ENCODE results near the gene FAM83B.
"Not testable (repeated sequence)": the region's sequence is repeated elsewhere in the genome, so short reads cannot be mapped to it uniquely, and the experiment has no call there.

Gene FAM83B

DNA sequence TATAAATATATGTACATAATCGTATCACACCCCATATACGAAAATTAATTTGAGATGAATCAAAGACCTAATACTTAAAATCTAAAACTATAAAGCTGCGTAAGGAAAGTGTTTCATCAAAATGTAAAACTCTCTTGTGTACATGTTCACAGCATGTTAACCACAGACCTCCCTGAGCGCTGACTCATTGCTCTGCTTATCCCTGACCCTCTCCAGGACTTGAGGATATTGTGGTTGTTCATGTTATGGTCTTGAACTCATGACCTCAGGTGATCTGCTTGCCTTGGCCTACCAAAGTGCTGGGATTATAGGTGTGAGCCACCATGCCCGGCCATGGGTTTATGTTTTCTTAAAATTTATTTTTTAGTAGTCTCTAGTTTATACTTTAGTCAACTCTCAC is 14.2 kb downstream of the FAM83B start:
- no peak for DNase-seq

DNA sequence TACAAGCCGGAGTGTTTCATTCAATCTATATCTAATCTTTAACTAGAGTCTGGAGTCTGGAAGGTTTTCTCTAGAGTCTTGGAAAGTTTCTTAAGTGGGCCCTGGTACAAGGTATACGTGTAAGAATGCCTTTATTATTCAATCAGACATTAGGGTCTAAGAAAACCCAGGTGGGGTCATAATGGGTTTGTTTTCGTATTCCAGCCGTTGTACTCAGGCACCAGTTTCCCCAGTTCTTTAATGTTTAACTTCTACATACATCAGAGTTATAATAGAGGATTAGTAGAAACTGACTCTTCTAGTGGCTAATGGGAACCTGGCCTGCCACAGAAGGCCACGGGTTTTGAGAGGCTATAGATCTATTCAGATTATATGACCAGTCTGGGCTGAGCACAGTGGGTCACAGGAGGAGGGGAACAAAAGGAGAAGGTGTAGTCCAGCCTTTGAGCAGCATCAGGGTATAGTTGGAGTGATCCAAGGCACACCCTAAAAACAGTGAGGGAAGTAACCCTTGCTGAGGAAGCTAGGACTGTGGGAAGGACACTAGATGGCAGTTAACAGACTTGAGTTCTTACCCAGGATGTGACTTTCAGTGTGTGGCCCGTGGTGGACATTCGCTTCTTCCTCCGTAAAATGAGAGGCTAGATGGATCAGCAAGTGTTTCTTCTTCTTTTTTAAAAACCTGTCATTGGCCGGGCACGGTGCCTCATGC is 15.5 kb downstream of the FAM83B start:
- no peak for DNase-seq

DNA sequence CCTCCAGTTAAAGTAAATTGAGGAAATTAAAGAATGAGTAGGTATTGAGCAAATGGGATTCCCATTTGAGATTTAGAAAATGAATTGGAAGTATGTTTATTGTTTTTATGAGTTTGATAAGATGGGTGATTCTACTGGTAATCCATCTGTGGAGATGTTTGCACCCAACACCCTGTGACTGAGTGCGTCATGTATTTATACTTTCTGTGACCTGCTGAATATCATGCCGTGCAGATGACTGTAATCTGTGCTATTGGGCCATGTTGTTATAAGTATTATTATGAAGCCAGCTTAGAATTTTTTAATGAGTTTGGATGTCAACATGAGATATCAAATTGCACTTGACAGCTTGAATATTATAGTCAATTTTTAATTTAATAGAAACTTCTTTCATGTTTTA is 17.7 kb downstream of the FAM83B start:
- no peak for DNase-seq

DNA sequence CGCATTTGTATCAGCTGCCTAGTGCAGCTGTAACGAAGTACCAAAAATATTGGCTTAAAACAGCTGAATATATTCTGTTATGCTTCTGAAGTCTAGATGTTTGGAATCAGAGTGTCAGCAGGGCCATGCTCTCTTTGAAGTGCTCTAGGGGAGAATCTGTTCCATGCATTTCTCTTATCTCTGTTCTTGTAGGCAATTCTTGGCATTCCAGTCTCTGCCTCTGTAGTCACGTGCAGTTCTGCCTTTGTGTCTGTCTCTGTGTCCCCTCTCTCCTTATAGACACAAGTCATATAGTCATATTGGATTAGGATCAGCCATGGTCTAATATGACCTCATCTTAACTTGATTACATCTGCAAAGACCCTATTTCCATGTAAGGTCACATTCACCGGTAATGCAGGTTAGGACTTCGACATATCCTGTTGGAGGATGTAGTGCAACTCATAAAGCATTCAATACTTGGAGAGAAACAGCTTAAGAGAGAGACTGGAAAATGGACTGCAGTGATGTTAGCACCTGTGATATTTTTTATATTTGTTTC is 18.6 kb downstream of the FAM83B start:
- DNase-seq = no peak

DNA sequence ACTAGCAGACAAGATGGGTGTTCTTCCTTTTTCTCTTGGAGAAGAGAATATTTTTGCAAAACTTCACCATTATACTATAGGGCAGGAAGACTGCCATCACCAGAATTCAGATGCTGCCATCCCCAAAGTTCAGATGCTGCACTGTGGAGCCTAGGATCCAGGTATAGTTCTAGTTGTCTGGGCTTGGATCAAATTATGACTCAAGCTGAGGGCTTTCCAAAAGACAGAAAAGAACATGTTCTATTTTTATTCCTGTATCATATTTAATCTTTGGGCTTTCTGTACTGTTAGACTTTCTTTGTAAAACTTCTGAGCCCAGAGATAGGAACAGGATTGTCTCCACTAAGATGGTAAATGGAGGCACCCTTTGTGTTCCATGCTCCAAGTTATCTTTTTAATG is 22.0 kb downstream of the FAM83B start:
- DNase-seq = no peak

DNA sequence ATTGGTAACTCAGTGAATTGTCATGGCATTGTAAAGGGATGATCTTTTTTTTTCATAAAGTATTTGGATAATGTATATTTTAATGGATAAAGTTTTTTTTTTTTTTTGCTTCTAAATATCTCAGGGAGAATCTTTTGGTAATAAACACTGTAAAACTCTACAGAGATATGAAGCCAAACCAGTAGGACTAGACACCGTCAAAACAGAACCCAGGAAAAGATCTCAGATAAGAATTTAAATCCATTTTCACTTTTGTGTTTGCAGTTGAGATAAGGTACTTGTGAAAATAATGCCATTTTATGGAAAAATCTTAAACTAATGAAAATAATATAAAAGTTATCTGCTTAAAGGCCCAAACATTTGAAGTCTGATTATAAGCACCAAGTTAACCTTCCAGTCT is 27.0 kb downstream of the FAM83B start:
- no peak for DNase-seq

DNA sequence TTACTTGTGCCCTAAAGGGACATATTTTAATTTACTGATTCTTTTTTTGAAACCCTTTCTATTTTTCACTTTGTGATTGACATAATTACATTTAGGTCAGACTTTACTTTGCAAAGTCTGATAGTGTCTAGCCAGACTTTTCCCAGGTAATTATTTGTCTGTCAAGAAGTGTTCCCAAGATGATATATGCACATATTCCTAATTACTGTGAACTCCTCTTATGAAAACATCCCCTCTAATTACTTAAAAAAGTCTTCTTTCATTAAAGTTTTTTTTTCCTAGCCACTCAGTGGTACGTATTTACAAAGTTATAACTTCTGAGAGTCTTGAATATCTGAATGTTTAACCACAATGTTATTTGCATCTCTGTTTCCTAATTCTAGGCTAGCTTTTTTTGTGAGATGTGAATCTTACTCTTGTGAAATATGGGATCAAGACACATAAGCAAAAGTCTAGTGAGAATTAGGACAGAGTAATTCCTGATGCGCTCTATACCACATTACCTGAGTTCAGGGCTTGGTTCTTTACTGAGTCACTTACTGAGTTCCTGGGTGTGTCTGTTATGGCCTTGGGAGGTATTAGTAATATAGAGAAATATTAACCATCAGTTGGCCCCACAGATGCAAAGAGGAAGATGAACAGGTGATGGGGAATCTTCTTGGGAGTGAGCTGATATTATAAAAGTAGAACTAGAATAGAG is 27.9 kb downstream of the FAM83B start:
- no peak for DNase-seq

DNA sequence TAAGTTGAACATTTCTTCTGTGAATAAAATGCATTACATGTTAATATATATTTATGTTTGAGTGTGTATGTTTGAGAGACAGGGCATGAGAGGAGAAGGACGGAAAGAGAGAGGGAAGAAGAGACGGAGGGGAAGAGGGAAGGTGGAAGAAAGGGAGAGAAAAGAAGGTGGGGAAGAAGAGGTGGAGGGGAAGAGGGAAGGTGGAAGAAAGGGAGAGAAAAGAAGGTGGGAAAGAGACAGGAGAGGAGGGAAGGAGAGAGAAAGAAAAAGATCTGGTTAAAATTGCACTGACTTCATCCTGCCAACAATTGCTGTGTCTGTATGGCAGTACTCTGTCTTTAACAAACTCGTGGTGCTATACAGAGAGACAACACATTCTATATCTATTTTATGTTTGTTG is 29.0 kb downstream of the FAM83B start:
- no peak for DNase-seq

DNA sequence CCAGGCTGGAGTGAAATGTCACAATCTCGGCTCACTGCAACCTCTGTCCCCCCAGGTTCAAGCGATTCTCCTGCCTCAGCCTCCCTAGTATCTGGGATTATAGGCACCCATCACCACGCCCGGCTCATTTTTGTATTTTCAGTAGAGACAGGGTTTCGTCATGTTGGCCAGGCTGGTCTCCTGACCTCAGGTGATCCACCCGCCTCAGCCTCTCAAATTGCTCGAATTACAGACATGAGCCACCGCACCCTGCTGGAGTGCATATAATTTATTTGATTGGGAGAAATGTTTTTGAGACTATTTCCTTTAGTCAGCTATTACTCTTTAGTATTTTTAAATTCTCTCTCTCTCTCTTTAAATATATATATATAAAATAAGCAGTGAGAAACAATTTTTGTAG is 29.8 kb downstream of the FAM83B start:
- DNase-seq = no peak

DNA sequence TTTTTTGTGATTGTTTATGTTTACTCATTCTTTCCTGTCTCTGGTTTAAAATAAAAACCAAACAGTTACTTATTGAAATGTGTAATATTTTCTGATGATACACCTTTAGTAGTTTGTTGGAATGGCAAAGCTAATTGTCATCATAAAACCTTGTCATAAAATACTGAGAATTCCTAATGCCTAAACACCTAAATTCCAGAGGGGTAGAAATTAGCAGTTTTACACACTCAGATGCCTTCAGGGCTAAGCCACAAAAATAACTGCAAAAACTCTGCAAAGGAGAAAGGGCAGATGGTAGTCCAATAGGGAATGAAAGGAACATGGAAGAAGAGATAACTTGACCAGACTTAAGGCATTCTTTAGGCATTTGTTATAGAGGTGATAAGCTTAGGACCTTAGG is 30.3 kb downstream of the FAM83B start:
- DNase-seq = no peak

DNA sequence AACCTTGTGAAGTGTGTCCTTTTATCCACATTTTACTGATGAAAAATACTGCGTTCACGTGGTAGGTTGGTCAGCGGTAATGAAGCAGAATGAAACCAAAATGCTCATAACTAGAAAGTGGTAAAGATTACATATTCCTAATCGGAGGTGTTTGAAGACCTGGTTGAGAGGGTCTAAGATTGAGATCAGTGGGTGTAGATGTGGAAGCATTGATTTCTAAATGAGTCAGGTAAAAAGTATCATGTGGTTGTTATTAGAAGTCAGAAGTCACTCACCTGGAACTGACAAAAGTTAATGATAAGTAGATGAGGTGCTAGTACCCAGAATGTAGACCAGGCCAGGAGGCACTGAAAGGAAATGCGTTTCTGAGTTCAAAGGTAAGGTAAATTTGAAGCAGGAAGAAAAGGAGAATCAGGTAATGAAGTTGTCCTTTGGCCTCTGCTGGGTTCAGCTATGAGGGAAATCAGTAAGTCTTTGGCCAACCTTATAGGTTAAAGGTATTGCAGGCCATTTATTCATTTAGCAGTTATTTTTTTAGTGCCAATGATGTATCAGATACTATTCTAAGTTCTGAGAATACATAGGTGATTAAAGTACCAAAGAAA is 31.2 kb downstream of the FAM83B start:
- DNase-seq = no peak

DNA sequence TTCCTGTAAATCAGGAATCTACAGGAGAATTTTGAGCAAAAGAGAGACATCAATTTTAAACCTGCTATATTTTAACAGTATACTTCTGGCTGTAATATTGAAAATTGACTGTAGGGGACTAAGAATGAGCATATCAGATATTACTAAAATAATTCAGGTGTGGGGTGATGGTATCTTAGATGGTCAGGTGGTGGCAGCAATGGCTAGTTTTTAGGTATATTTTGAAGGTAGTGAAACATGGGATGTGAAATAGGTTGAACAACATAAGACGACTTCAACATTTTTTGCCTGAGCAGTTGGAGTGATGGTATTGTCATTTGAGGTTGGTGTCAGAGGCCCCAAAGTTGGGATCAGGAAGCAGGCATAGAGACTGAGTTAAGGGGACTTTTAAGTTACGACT is 32.1 kb downstream of the FAM83B start:
- DNase-seq = no peak

DNA sequence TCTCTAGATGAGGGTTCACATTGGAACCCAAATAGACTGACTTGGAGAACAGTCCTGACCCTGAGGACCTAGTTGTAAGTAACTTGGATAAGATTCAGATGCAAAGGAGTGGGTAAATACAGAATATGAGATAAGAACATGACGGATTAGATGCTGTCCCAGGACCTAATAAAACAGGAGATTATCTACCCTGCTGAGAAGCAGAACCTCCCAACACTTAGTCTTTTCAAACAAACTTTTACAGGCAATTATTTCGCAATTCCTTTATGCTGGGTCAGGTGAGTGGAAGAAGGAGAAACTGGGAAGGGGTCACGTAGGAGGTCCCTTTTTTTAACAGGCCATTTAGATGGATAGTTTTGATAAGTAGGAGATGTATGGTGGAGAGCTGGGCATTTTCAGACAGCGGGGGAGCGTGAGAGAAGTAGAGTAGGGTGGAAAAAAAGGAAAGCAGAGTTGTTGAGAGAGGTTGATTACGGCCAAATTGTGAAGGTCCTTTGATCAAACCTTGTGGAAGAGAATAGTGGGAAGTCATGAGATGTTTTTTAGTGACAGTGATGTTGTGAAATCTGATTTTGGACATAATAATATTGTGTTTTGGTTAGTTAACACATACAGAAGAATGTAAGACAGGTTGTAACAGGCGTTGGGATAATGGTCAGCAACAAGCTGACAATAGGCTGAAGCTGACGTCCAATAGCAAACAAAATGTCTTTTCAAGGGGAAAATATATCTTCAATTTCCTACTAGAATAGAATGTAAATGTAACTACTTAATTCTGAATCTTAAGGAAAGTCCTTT is 32.8 kb downstream of the FAM83B start:
- DNase-seq = no peak

DNA sequence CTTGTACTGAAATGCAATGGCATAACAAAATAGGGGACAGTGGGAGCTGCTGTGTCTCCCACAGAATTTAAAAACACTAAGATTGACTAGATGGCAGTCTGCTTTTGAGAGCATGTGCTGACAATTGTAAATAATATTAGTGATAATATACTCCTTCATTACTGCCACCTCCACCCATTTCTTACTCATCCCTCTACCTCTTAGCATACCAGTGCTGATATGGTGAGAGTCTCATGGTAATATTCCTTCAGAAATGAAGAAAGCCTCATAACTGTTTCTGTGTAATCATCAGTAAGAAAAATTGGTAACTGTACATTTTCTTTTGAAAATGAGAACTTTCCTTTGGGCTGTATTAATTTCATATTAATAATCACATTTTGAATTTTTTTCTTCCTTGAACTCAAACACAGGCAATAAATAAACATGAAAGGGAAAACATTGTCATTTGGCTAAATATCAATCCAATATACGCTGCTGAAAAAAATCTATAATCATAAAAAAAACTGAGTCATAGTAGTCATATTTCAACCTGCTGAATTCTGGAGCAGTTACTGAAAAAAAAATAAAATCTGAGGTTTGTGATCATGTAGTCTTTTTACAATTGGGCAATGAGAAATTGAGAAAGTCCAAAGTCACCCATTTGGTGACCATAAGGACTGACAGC is 34.6 kb downstream of the FAM83B start:
- no peak for DNase-seq

DNA sequence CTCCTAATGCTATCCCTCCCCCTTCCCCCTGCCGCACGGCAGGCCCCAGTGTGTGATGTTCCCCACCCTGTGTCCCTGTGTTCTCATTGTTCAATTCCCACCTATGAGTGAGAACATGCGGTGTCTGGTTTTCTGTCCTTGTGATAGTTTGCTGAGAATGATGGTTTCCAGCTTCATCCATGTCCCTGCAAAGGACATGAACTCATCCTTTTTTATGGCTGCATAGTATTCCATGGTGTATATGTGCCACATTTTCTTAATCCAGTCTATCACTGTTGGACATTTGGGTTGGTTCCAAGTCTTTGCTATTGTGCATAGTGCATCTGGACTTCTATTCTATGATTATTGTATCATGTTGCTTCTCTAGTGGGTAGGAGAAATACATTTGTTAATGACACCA is 35.3 kb downstream of the FAM83B start:
- DNase-seq = not testable (repeated sequence)

DNA sequence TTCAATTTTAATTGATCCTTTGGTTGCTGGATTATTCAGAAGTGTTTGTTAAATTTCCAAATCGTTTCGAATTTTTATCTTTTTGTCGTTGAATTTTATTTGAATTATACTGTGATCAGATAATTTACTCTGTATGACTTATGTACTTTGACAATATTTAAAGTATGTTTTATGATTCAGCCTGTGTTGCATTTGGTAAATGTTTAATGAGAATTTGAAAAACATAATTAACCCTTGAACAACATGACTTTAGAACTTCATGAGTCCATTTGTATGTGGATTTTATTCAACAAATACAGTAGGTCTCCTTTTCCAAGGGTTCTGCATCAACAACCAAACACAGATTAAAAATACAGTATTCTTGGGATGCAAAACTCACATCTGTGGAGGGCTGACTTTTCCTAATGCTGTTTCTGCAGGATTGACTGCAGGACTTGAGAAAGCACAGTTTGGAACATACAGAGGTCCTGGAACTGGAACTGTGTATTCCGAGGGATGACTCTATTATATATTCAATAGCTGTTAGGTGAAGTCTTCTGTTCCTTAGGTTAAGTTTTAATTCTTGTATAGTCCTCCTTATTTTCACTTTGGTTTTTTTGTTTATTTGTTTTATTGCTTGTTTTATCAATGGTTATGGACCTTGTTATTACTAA is 40.5 kb downstream of the FAM83B start:
- DNase-seq = no peak

DNA sequence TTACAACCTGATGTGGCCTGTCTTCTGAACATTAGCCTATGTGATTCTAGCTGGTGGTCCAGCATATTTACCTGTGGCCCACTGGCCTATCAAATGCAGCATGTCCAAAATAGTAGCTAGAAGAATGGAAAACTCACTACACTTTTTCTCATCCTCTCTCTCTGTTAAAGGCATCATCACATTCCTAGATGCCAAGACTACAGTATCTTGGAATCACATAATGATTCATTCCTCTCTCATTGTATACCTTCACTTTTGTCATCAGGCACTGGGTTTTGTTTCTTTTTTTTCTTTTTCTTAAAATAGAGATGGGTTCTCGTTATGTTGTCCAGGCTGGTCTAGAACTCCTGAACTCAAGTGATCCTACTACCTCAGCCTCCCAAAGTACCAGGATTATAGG is 45.0 kb downstream of the FAM83B start:
- no peak for DNase-seq

DNA sequence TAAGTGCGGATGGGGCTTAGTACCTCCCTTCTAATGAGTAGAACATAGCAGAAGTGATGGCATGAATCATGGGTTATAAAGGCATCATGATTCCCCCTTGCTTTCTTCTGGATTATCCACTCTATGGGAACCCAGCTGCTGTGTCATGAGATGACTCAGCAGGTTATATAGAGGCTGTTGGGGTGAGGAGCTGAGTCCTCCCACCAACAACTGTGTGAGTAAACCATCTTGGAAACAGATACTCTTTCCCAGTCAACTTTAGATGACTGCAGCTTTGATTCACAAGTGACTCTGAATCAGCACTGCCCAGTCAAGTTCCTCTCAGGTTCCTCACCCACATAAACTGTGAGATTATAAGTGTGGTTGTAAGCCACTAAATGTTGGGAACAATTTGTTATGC is 46.3 kb downstream of the FAM83B start:
- no peak for DNase-seq

DNA sequence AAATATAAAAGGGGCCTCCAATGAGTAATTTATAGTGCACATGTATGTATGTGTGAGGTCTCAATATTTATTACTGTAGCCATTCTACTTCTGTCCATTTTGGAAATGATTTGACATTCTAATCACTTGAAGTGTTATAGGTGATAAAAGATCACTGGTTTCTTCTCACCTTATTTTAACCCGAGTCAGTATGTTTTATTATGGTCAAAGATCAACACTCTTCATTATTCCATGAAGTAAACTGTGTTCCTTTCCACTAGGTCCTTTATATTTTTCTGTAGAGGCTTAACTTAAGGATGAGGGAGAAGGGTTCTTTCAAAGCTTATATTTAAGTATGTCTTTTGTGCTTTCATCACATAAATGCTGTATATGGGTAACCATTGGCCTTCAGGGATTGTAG is 47.2 kb downstream of the FAM83B start:
- no peak for DNase-seq

DNA sequence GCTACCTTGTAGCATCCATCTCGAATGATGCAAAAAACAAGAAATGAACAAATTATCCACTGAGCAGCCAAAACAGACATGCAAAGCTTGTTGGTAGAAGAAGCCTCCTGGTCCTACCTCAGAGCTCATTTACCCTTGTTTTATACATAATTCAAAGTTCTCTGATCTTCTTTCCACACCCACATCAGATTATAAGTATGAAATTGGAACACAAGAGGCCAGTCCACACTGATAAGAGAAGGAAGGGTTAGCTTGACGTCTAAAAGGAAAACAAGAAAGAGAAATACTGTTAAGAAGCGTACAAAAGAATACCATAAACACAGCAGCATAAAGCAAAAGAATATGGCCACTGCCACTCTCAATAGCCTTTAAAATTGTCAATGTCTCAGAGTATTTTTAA is 49.7 kb downstream of the FAM83B start:
- DNase-seq = no peak

DNA sequence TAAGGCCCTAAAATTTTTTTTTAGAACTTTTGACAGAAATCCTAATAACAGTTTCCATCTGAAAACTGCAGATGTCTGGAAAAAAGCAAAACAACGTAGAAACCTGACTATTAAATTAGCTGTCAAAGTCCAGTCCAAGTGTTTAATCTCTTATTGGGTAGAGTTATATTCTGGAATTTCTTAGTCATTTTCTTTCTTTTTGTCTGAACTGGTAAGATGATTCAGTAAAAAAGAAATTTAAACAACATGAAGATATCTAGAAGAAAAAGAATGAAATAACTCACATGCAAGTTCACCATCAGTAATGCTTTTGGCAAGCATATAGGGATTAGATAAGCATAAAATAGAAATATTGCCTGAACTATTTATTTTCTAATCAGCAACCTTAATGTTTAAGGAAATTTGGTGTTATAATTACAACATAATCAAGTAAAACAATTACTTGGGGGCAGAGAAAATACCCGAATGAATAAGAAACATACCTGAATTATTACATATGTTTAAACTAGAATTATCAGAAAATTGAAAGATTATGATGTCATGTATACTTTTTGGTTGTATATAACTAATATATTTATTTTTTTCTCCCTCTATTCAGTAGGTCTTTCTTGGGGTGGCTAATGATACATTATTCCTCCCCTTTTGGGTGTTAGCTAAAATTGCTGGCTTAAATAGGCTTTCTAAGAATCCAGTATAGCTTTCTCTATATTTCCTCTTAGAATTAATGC is 51.1 kb downstream of the FAM83B start:
- DNase-seq = no peak

DNA sequence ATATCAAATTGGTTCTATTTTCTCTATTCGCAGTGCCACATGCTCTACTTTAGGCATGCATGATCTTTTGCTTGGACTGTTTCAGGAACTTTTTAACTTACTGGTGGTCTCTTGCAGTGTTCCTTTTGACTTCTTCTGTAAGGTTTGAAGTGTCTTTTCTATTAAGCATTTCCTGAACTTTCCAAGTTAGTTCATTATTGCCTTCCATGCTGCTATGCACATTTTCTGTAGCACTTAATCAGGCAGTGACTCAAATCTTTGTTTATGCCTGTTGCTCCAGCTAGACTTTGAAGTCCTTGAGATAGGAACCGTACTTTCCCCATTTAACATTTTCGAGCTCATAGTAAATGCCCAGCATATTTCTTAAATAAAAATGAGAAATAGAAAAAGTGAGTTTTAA is 52.2 kb downstream of the FAM83B start:
- DNase-seq = no peak
